Keratinocyte (primary cell): ENCODE data around the gene GLCE. TPM values are rescaled to one million over a fixed set of nuclear protein-coding genes. Genes with fewer than 3 reads are reported as not detected.
"Not testable (repeated sequence)": the region's sequence is repeated elsewhere in the genome, so short reads cannot be mapped to it uniquely, and the experiment has no call there.

ENCODE experiments used
- DNase-seq: peaks from one replicate; pipeline ENCODE4 v3.0.0-alpha.2; 2011; ENCODE audit warnings: low read depth, missing footprints, low spot score
- FAIRE-seq: peaks from 2 replicates; lab custom pipeline; 2011; peaks lifted over from hg19 to GRCh38; lab: Jason Lieb, UNC
- H2AFZ ChIP-seq: 2 replicates; pipeline ENCODE4 v1.6.0; 2012; ENCODE audit warnings: low read length, control low read depth, inconsistent platforms; ENCODE audit not compliant: control insufficient read depth
- H3K27ac ChIP-seq: 2 replicates; pipeline ENCODE4 v1.5.1; 2011; ENCODE audit warnings: low read length; ENCODE audit not compliant: control insufficient read depth, insufficient read depth
- H3K27me3 ChIP-seq: 3 replicates; pipeline ENCODE4 v1.6.0; 2011; ENCODE audit warnings: low read length; ENCODE audit not compliant: control insufficient read depth, insufficient read depth; ENCODE audit errors: extremely low read depth
- H3K36me3 ChIP-seq, 2 experiments: 2 replicates in 1 of 2; 3 replicates in 1 of 2; pipeline ENCODE4 v1.5.1; 2011; ENCODE audit warnings: low read length in 2 of 2, mild to moderate bottlenecking in 1 of 2; ENCODE audit not compliant: control insufficient read depth in 2 of 2, insufficient read depth in 2 of 2; ENCODE audit errors: extremely low read depth in 1 of 2
- H3K4me1 ChIP-seq: 3 replicates; pipeline ENCODE4 v1.5.1; 2011; ENCODE audit warnings: low read length; ENCODE audit not compliant: control insufficient read depth, insufficient read depth; ENCODE audit errors: extremely low read depth
- H3K4me2 ChIP-seq: 3 replicates; pipeline ENCODE4 v1.6.0; 2011; ENCODE audit warnings: low read depth, low read length; ENCODE audit not compliant: control insufficient read depth, insufficient read depth; ENCODE audit errors: extremely low read depth
- H3K4me3 ChIP-seq, 3 experiments: fragments of 200-600 bp in 1 of 3; sonication (generic) in 1 of 3; 2 replicates in 2 of 3; 3 replicates in 1 of 3; pipeline ENCODE4 v1.5.1; 2011 to 2016; ENCODE audit warnings: low read length in 3 of 3, mild to moderate bottlenecking in 3 of 3, control low read depth in 2 of 3, inconsistent platforms in 1 of 3, low read depth in 1 of 3, mixed read lengths in 1 of 3, mixed run types in 1 of 3, moderate library complexity in 1 of 3; ENCODE audit not compliant: control insufficient read depth in 2 of 3, insufficient read depth in 2 of 3; ENCODE audit errors: extremely low read depth in 1 of 3
- H3K79me2 ChIP-seq: 2 replicates; pipeline ENCODE4 v1.6.0; 2012; ENCODE audit warnings: low read length; ENCODE audit not compliant: control insufficient read depth, insufficient read depth
- H3K9ac ChIP-seq: 3 replicates; pipeline ENCODE4 v1.6.0; 2011; ENCODE audit warnings: low read length; ENCODE audit not compliant: control insufficient read depth, insufficient read depth; ENCODE audit errors: extremely low read depth
- H3K9me1 ChIP-seq: 3 replicates; pipeline ENCODE4 v1.6.0; 2011; ENCODE audit warnings: low read length; ENCODE audit not compliant: control insufficient read depth, insufficient read depth; ENCODE audit errors: extremely low read depth
- H3K9me3 ChIP-seq: 2 replicates; pipeline ENCODE4 v1.5.1; 2012; ENCODE audit warnings: low read depth, low read length; ENCODE audit not compliant: control insufficient read depth
- H4K20me1 ChIP-seq: 3 replicates; pipeline ENCODE4 v1.6.0; 2011; ENCODE audit warnings: low read length; ENCODE audit not compliant: control insufficient read depth, insufficient read depth; ENCODE audit errors: extremely low read depth
- CTCF ChIP-seq, 3 experiments: IDR thresholded peaks in 1 of 3; conservative IDR thresholded peaks in 1 of 3; optimal IDR thresholded peaks in 1 of 3; 2 replicates in 2 of 3; 3 replicates in 1 of 3; pipeline versions ENCODE3 to v1.5.1; 2011; ENCODE audit warnings: low read length in 3 of 3, mild to moderate bottlenecking in 3 of 3, moderate library complexity in 2 of 3, control low read depth in 1 of 3, inconsistent platforms in 1 of 3; ENCODE audit not compliant: insufficient read depth in 2 of 3; ENCODE audit errors: extremely low read depth in 1 of 3
- EZH2 ChIP-seq: IDR thresholded peaks from one replicate; pipeline ENCODE4 v1.6.1; 2012; ENCODE audit warnings: inconsistent platforms, mild to moderate bottlenecking, low read length, moderate library complexity
- dilution Hi-C: fragments of 300-500 bp; cut with MboI; formaldehyde crosslinking; loops from one replicate; pipeline ENCODE4 v1.7.0; 2020; ENCODE audit warnings: low sequenced_read_pairs; ENCODE audit not compliant: extremely low pct_ligation_motif_present
- polyA plus RNA-seq, 5 experiments: library from polyadenylated mRNA; depleted of rRNA in 3 of 5; stranded (reverse) in 3 of 5; stranded (forward) in 1 of 5; unstranded in 1 of 5; fragments of >200 nt; gene quantifications; 1 replicate in 1 of 5; 2 replicates in 3 of 5; 3 replicates in 1 of 5; pipeline versions ENCODE4 v1.2.1 to v1.2.3, GENCODE V29; 2011 to 2012; ENCODE audit warnings: missing spikeins in 2 of 5, low read depth in 1 of 5, low replicate concordance in 1 of 5

The GLCE gene
- polyA plus RNA-seq, 1 donor (not counting 4 experiments of a cell fraction or from before 2014, with no cell fraction given), result 16.3 TPM

DNA sequence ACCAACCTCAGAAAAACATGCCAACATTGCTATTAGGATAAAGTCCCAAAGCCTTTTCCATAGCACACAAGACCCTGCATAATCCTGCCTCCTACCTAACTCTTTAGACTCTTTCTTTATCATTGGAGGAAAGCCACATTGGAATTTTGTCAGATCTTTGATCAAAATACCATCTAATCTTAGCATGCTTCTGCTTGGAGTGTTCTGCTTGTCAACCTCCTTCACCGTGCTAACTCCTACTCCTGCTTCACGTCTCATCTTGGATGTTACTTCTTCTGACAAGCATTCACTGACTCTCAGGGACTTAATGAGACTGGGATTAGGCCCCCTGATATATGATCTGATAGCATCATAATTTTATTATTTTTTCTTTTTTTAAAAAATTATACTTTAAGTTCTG lies 7.4 kb upstream of the GLCE start:
- Histone ChIP-seq H3K9me1 (no peaks in the 10 kb centered on the region), H3K4me1 (peaks cover 18% of the 10 kb centered on the region), H3K4me3 (no peak overlapping the region), H3K9me3 (no peaks in the 10 kb centered on the region), H3K27me3 (peaks cover 15% of the 10 kb centered on the region), H3K4me2 (no peak overlapping the region), H3K9ac (no peak overlapping the region), H3K79me2 (no peaks in the 10 kb centered on the region), H3K27ac (no peak overlapping the region), H4K20me1 (no peaks in the 10 kb centered on the region), H2AFZ (no peak overlapping the region), H3K36me3 (no peaks in the 10 kb centered on the region)
- dilution Hi-C loops, result no loop called here
- no peak for DNase-seq
- TF ChIP-seq CTCF (optimal IDR thresholded peaks at IDR 0.05 in 1 of 3, IDR thresholded peaks at IDR 0.05 in 1 of 3, conservative IDR thresholded peaks at IDR 0.05 in 1 of 3; ENCODE audit: extremely low read depth in 1 of 3, insufficient read depth in 2 of 3, low read length in 3 of 3), result no peak
- no peak for TF ChIP-seq EZH2
- FAIRE-seq, result no peak

DNA sequence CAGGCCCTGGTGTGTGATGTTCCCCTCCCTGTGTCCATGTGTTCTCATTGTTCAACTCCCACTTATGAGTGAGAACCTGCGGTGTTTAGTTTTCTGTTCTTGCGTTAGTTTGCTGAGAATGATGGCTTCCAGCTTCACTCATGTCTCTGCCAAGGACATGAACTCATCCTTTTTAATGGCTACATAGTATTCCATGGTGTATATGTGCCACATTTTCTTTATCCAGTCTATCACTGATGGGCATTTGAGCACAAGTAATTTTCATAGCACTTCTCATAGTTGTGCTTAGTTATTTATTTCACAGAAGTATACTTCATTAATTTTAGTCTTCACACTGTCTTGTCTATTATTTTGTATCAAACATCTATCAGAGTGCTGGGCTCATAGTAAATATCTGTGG lies 6.8 kb upstream of the GLCE start:
- H3K27ac ChIP-seq, H3K27me3 ChIP-seq, H3K4me3 ChIP-seq, H3K9me1 ChIP-seq, H2AFZ ChIP-seq, H3K9me3 ChIP-seq, H3K79me2 ChIP-seq, DNase-seq, H3K4me2 ChIP-seq, FAIRE-seq, dilution Hi-C loops, H3K36me3 ChIP-seq, H4K20me1 ChIP-seq, H3K9ac ChIP-seq: not testable (repeated sequence)
- H3K4me1 ChIP-seq, result peaks cover 18% of the 10 kb centered on the region

DNA sequence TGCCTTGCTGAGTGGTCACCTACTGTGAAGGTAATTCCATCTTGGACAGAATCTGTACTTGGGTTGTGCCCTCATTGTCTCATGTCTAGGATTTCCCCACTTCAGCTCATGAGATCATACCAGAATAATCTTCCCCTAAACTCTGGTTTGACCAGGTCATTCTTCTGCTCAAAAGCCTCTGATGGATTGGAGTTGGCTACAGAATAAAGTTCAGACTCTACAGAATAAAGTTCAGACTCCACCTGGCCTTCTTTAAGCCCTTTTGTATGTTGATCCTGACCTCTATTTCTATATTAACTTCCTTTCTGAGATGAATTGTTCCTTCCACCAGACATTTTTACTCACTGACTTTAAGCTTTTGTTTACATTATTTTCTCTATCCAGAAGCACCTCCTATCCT lies 6.4 kb upstream of the GLCE start:
- Histone ChIP-seq H3K9me1 (no peaks in the 10 kb centered on the region), H3K79me2 (no peaks in the 10 kb centered on the region), H4K20me1 (no peaks in the 10 kb centered on the region), H3K4me2 (peak overlapping the region; percentile 31), H3K4me3 (no peak overlapping the region), H2AFZ (no peak overlapping the region), H3K27me3 (peaks cover 7% of the 10 kb centered on the region), H3K27ac (no peak overlapping the region), H3K36me3 (no peaks in the 10 kb centered on the region), H3K9ac (no peak overlapping the region), H3K9me3 (no peaks in the 10 kb centered on the region), H3K4me1 (peaks cover 18% of the 10 kb centered on the region)
- dilution Hi-C loops, result no loop called here
- FAIRE-seq (no peak), DNase-seq (no peak)
- TF ChIP-seq EZH2 (no peak), CTCF (optimal IDR thresholded peaks at IDR 0.05 in 1 of 3, IDR thresholded peaks at IDR 0.05 in 1 of 3, conservative IDR thresholded peaks at IDR 0.05 in 1 of 3; ENCODE audit: extremely low read depth in 1 of 3, insufficient read depth in 2 of 3, low read length in 3 of 3) (no peak)
